ENCODE results near the gene NEU1. TPM values are rescaled to one million over a fixed set of nuclear protein-coding genes. Genes with fewer than 3 reads are reported as not detected.

The NEU1 gene
- total and polyA plus RNA-seq, 2 donors: 20.8 to 21.9 TPM

DNA sequence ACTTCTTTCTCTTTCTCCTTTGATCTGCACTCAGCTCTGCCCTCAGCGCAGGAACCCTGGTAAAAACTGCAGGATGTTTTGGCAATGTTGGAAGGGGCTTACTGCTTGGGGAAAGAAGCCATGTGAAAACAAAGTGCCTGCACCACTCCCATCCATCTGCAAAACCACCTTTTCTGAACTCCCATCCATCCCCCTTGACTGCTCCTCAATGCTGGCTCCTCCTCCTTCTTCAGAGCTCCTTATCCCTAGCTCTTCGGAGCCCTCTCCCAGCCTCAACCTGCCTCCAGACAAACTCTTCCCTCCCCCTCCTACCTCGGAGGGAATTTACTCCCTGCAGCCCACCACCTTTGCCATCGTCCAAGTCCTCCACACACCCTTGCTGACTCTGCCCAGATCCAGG is 43.5 kb upstream of the NEU1 start:
- peaks cover 8 to 13% of the 10 kb centered on the region in 2 donors for H3K4me1 ChIP-seq (ENCODE audit: control insufficient read depth in 2 of 2, insufficient read depth in 2 of 2, low read length in 2 of 2)
- H3K9me3 ChIP-seq (ENCODE audit: control insufficient read depth in 2 of 2, insufficient read depth in 1 of 2, low read length in 1 of 2): no peaks in the 10 kb centered on the region
- no peaks in the 10 kb centered on the region for H3K36me3 ChIP-seq (ENCODE audit: control insufficient read depth in 2 of 2, insufficient read depth in 2 of 2, low read length in 1 of 2)
- no peak overlapping the region for H3K4me3 ChIP-seq (ENCODE audit: low read length in 2 of 2)
- H3K27me3 ChIP-seq (ENCODE audit: control insufficient read depth in 2 of 2, insufficient read depth in 1 of 2, low read length in 1 of 2): no peaks in the 10 kb centered on the region
- WGBS: 79% methylated on average over 4 of the region's 4 CpGs
- peak overlapping the region in 1 of 2 donors; percentile 4 for H3K27ac ChIP-seq (ENCODE audit: low read depth in 1 of 2, low read length in 1 of 2)
- no peak for DNase-seq (ENCODE audit: low read depth in 6 of 9, low spot score in 9 of 9)

DNA sequence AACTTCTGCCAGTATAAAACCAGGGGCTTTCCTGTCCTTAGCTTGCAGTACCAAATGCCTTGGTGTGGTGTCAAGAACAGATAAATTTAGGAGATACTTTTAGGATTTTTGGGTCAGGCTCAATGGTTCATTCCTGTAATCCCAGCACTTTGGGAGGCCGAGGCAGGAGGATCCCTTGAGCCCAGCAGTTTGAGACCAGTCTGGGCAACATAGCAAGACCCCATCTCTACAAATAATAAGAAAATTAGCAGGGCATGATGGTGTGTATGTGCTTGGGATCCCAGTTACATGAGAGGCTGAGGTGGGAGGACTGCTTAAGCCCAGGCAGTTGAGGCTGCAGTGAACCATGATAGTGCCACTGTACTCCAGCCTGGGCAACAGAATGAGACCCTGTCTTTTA is 42.4 kb upstream of the NEU1 start:
- Histone ChIP-seq H3K27me3 (ENCODE audit: control insufficient read depth in 2 of 2, insufficient read depth in 1 of 2, low read length in 1 of 2) (no peaks in the 10 kb centered on the region), H3K9me3 (ENCODE audit: control insufficient read depth in 2 of 2, insufficient read depth in 1 of 2, low read length in 1 of 2) (no peaks in the 10 kb centered on the region), H3K27ac (ENCODE audit: low read depth in 1 of 2, low read length in 1 of 2) (no peak overlapping the region), H3K36me3 (ENCODE audit: control insufficient read depth in 2 of 2, insufficient read depth in 2 of 2, low read length in 1 of 2) (peaks cover 0 to under 1% of the 10 kb centered on the region in 2 donors), H3K4me1 (ENCODE audit: control insufficient read depth in 2 of 2, insufficient read depth in 2 of 2, low read length in 2 of 2) (peaks cover 8 to 15% of the 10 kb centered on the region in 2 donors), H3K4me3 (ENCODE audit: low read length in 2 of 2) (no peak overlapping the region)
- 96% methylated on average over 1 of the region's 1 CpG for WGBS
- no peak for DNase-seq (ENCODE audit: low read depth in 6 of 9, low spot score in 9 of 9)

DNA sequence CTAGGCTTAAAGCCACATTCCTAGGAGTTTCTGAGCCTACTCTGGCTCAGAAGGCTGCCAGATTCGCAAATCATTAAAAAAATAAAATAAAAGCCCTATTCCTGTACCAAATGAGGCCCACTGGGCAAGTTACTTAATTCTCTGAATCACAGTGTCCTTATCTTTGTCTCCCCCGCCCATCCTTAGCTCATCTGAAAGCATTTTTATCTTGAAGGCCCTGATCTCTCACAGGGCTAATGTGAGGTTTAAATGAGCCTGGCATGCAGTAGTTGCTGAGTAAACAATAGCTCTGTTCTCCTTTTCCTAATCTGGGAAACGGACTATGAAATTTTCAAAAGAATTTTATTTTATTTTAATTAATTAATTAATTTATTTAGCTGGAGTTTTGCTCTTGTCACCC is 41.3 kb upstream of the NEU1 start:
- no peaks in the 10 kb centered on the region for H3K27me3 ChIP-seq (ENCODE audit: control insufficient read depth in 2 of 2, insufficient read depth in 1 of 2, low read length in 1 of 2)
- peaks cover 14 to 19% of the 10 kb centered on the region in 2 donors for H3K4me1 ChIP-seq (ENCODE audit: control insufficient read depth in 2 of 2, insufficient read depth in 2 of 2, low read length in 2 of 2)
- H3K4me3 ChIP-seq (ENCODE audit: low read length in 2 of 2): no peak overlapping the region
- peaks cover 0 to 4% of the 10 kb centered on the region in 2 donors for H3K36me3 ChIP-seq (ENCODE audit: control insufficient read depth in 2 of 2, insufficient read depth in 2 of 2, low read length in 1 of 2)
- no peaks in the 10 kb centered on the region for H3K9me3 ChIP-seq (ENCODE audit: control insufficient read depth in 2 of 2, insufficient read depth in 1 of 2, low read length in 1 of 2)
- WGBS: 97% methylated on average over 3 of the region's 3 CpGs
- H3K27ac ChIP-seq (ENCODE audit: low read depth in 1 of 2, low read length in 1 of 2): no peak overlapping the region
- no peak for DNase-seq (ENCODE audit: low read depth in 6 of 9, low spot score in 9 of 9)

DNA sequence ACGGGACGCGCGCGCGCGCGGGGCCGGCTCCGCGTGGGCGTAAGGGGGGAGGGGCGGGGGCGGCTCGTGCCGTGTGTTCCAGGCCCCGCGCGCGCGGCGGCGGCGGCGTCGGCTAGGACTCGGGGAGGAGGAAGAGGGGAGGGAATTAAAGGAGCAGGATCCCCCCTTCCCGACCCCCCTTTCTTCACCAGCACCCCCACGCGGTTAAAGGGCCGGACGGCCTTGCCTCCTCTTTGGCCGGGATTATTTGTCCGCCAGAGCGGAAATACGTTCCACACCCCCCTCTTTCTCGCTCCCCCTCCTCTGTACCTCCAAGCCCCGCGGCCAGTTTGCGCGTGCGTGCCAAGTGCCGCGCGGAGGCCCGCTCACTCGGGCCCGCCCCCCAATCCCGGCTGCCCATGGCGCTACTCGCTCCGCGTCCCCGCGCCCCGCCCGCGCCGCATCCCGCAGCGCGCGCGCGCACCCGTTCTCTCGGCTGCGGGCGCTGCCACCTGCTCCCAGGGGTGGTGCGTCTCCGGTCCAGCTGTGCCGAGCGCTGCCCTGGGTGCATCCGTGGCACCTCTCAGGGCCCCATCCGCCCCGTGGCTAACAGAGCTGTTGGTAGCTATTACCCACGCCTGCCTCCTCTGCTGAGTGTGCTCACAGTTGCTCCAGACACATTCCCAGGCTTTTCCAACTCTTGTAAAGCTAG is 39.5 kb upstream of the NEU1 start, which contains the start of gene ZBTB12:
Gene ZBTB12 (minus strand): TSS at position 134 of the 691 bp plus-strand sequence. CDS start 781 bp downstream, outside the sequence.
- H3K4me3 ChIP-seq (ENCODE audit: low read length in 2 of 2): peak within 1 kb of the TSS; percentile 57 to 69
- WGBS: under 1% methylated on average over 77 of the region's 77 CpGs
- no peaks in the 10 kb centered on the region for H3K27me3 ChIP-seq (ENCODE audit: control insufficient read depth in 2 of 2, insufficient read depth in 1 of 2, low read length in 1 of 2)
- peaks cover 19 to 25% of the 10 kb centered on the region in 2 donors for H3K4me1 ChIP-seq (ENCODE audit: control insufficient read depth in 2 of 2, insufficient read depth in 2 of 2, low read length in 2 of 2)
- no peaks in the 10 kb centered on the region for H3K9me3 ChIP-seq (ENCODE audit: control insufficient read depth in 2 of 2, insufficient read depth in 1 of 2, low read length in 1 of 2)
- DNase-seq (ENCODE audit: low read depth in 6 of 9, low spot score in 9 of 9): peak; percentile 58 to 90 (median 77)
- peak within 1 kb of the TSS; percentile 82 to 84 for H3K27ac ChIP-seq (ENCODE audit: low read depth in 1 of 2, low read length in 1 of 2)
- H3K36me3 ChIP-seq (ENCODE audit: control insufficient read depth in 2 of 2, insufficient read depth in 2 of 2, low read length in 1 of 2): peaks cover 0 to 4% of the 10 kb centered on the region in 2 donors

DNA sequence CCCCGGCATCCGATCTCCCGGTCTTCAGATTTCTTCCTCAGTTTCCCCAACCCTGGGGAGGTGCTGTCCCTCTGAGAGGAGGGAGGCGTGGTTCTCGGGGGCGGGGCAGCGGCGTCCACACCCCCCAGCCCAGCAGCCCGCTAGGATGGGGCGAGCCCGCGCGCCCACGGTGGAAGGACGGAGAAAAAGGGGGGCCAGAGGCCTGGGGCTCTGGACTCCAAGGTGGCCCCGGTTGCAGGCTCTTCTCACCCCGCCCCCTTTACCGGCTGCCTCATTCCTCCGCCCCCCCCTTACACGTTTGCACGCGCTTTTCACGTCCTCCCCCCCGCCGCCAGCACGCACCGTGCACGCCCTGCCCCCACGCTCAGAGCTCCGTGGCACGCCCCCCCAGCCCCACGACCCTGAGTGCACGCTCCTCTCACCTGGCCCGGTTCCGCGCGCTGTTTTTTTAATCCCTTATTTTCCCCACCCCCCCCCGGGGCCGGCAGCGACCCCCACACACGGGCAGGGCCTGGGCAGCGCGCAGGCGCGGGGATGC is 38.9 kb upstream of the NEU1 start:
- H3K4me3 ChIP-seq (ENCODE audit: low read length in 2 of 2): peak overlapping the region; percentile 57 to 69
- peaks cover 23 to 30% of the 10 kb centered on the region in 2 donors for H3K4me1 ChIP-seq (ENCODE audit: control insufficient read depth in 2 of 2, insufficient read depth in 2 of 2, low read length in 2 of 2)
- peak in 5 of 9 donors; percentile 27 to 66 (median 44) for DNase-seq (ENCODE audit: low read depth in 6 of 9, low spot score in 9 of 9)
- peak overlapping the region; percentile 42 to 44 for H3K27ac ChIP-seq (ENCODE audit: low read depth in 1 of 2, low read length in 1 of 2)
- 4% methylated on average over 45 of the region's 45 CpGs for WGBS
- H3K9me3 ChIP-seq (ENCODE audit: control insufficient read depth in 2 of 2, insufficient read depth in 1 of 2, low read length in 1 of 2): no peaks in the 10 kb centered on the region
- peaks cover under 1 to 4% of the 10 kb centered on the region in 2 donors for H3K36me3 ChIP-seq (ENCODE audit: control insufficient read depth in 2 of 2, insufficient read depth in 2 of 2, low read length in 1 of 2)
- H3K27me3 ChIP-seq (ENCODE audit: control insufficient read depth in 2 of 2, insufficient read depth in 1 of 2, low read length in 1 of 2): no peaks in the 10 kb centered on the region

DNA sequence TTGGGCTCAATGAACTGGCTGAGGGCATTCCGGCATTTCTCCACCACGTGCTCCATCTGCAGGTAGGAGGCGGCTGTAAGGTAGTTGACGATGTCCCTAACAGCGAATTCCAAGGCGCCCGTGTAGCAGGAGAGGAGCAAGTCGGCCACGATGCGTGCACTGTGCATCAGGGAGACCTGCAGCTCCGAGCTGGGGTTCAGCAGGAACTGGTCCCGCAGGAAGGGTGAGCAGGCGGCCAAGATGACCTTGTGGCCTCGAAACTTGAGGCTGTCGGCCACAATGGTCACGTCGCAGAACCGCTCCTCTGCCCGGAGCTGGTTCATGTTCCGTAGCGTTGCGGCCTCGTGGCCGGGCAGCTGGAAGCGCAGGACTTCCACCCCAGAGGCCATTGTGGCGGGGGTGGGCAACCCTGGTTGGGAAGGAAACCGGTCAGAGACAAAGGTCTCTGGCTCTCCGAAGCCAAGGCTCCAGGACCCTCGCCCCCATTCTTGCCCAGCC is 38.3 kb upstream of the NEU1 start:
- peaks cover 6 to 8% of the 10 kb centered on the region in 2 donors for H3K36me3 ChIP-seq (ENCODE audit: control insufficient read depth in 2 of 2, insufficient read depth in 2 of 2, low read length in 1 of 2)
- no peaks in the 10 kb centered on the region for H3K9me3 ChIP-seq (ENCODE audit: control insufficient read depth in 2 of 2, insufficient read depth in 1 of 2, low read length in 1 of 2)
- no peaks in the 10 kb centered on the region for H3K27me3 ChIP-seq (ENCODE audit: control insufficient read depth in 2 of 2, insufficient read depth in 1 of 2, low read length in 1 of 2)
- peak overlapping the region; percentile 57 to 69 for H3K4me3 ChIP-seq (ENCODE audit: low read length in 2 of 2)
- 87% methylated on average over 29 of the region's 29 CpGs for WGBS
- H3K4me1 ChIP-seq (ENCODE audit: control insufficient read depth in 2 of 2, insufficient read depth in 2 of 2, low read length in 2 of 2): peaks cover 23 to 34% of the 10 kb centered on the region in 2 donors
- DNase-seq (ENCODE audit: low read depth in 6 of 9, low spot score in 9 of 9): no peak
- H3K27ac ChIP-seq (ENCODE audit: low read depth in 1 of 2, low read length in 1 of 2): no peak overlapping the region

DNA sequence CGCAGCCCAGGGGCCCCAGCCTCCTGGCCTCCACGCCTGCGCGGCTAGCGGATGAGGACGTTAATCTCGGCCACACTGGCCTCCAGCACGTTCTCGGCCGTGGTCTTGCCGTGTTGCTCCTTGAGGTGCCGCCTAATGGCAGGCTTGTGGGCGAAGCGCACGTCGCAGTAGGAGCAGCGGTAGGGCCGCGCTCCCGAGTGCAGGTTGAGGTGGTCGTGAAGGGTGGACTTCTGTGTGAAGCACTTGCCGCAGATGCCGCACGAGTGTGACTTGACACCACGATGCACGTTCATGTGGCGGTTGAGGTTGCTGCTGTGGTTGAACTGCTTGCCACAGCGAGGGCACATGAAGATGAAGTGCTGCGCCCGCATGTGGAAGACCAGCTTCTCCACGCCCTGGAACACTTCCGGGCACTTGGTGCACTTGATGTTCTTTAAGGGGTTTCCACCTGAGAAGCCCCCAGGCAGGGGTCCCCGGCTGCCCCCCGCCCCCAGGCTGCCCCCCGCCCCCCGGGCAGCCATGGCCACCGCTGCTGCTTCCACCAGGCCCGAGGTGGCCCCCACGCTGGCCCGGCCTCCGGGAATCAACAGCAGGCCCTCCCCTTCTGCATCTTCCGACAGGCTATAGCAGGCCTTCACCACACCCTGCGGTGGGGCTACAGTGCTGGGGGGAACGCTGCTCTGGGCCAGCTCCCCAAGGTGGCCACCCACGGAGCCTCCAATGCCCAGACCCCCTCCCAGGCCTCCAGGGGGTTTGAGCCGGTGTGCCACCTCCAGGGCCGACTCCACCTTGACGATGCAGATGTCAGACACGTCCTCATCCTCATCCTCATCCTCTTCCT is 37.5 kb upstream of the NEU1 start:
- peaks cover 23 to 34% of the 10 kb centered on the region in 2 donors for H3K4me1 ChIP-seq (ENCODE audit: control insufficient read depth in 2 of 2, insufficient read depth in 2 of 2, low read length in 2 of 2)

DNA sequence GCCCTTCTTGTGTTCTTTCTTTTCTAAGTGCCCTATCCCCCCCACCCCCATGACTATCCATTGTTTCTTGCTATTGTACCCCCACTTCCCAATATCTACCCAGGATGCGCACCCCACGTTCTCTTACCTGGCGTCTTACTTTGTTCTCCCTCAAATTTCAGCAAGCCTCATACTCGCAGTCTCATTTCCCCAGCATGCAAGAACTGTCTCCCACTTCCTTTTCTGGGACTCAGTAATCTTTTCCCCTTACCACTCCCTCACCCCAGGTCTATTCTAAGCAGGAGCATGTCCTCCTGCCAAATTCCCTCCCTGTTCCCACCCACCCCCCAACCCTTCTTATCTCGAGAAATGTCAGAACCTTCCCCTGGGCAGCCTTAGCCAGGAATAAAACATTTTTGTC is 36.6 kb upstream of the NEU1 start:
- no peak for DNase-seq (ENCODE audit: low read depth in 6 of 9, low spot score in 9 of 9)
- Histone ChIP-seq H3K27me3 (ENCODE audit: control insufficient read depth in 2 of 2, insufficient read depth in 1 of 2, low read length in 1 of 2) (no peaks in the 10 kb centered on the region), H3K36me3 (ENCODE audit: control insufficient read depth in 2 of 2, insufficient read depth in 2 of 2, low read length in 1 of 2) (peaks cover 17 to 18% of the 10 kb centered on the region in 2 donors), H3K27ac (ENCODE audit: low read depth in 1 of 2, low read length in 1 of 2) (no peak overlapping the region), H3K4me3 (ENCODE audit: low read length in 2 of 2) (no peak overlapping the region), H3K9me3 (ENCODE audit: control insufficient read depth in 2 of 2, insufficient read depth in 1 of 2, low read length in 1 of 2) (no peaks in the 10 kb centered on the region), H3K4me1 (ENCODE audit: control insufficient read depth in 2 of 2, insufficient read depth in 2 of 2, low read length in 2 of 2) (peaks cover 23 to 34% of the 10 kb centered on the region in 2 donors)
- 83% methylated on average over 5 of the region's 5 CpGs for WGBS

More for the DNA sequence above, 37.5 kb upstream of the NEU1 start:
- peaks cover 10 to 13% of the 10 kb centered on the region in 2 donors for H3K36me3 ChIP-seq (ENCODE audit: control insufficient read depth in 2 of 2, insufficient read depth in 2 of 2, low read length in 1 of 2)
- no peaks in the 10 kb centered on the region for H3K27me3 ChIP-seq (ENCODE audit: control insufficient read depth in 2 of 2, insufficient read depth in 1 of 2, low read length in 1 of 2)
- 88% methylated on average over 49 of the region's 49 CpGs for WGBS
- no peak overlapping the region for H3K27ac ChIP-seq (ENCODE audit: low read depth in 1 of 2, low read length in 1 of 2)
- DNase-seq (ENCODE audit: low read depth in 6 of 9, low spot score in 9 of 9): no peak
- H3K4me3 ChIP-seq (ENCODE audit: low read length in 2 of 2): no peak overlapping the region
- H3K9me3 ChIP-seq (ENCODE audit: control insufficient read depth in 2 of 2, insufficient read depth in 1 of 2, low read length in 1 of 2): no peaks in the 10 kb centered on the region
